Astrocyte (in vitro differentiated cells and primary cell): Measurements from ENCODE around the gene FAM229A.

ENCODE experiments used
- EZH2 ChIP-seq: IDR thresholded peaks from 2 replicates; pipeline ENCODE4 v1.6.1; 2012; ENCODE audit warnings: mild to moderate bottlenecking, low read length, inconsistent platforms; ENCODE audit not compliant: insufficient read depth
- TF ChIP-seq, protein P1 (sequence below): IDR thresholded peaks from 2 replicates; pipeline ENCODE4 v1.5.1; 2011; ENCODE audit warnings: low read depth, mild to moderate bottlenecking, inconsistent platforms, low read length, moderate library complexity; ENCODE audit not compliant: insufficient read depth

DNA sequence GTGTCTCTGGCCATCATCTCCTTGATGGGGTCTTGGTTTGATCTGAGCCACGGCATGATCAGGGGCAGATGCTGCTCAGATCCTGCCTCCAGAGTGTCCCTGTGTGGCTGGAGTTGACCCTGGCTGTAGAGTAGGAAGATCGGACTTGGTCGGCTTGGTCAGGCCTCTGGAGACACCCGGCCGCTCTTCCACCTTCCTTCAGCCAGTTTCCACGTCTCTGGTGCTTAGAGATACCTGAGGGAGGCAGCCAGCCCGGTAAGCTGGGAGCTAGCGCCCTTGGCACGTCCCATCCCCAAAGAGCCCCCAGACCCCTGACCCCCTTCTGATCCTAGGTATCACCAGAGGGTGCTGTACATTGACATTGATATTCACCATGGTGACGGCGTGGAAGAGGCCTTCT is 35.1 kb downstream of the FAM229A start:
- TF ChIP-seq, protein P1, sequence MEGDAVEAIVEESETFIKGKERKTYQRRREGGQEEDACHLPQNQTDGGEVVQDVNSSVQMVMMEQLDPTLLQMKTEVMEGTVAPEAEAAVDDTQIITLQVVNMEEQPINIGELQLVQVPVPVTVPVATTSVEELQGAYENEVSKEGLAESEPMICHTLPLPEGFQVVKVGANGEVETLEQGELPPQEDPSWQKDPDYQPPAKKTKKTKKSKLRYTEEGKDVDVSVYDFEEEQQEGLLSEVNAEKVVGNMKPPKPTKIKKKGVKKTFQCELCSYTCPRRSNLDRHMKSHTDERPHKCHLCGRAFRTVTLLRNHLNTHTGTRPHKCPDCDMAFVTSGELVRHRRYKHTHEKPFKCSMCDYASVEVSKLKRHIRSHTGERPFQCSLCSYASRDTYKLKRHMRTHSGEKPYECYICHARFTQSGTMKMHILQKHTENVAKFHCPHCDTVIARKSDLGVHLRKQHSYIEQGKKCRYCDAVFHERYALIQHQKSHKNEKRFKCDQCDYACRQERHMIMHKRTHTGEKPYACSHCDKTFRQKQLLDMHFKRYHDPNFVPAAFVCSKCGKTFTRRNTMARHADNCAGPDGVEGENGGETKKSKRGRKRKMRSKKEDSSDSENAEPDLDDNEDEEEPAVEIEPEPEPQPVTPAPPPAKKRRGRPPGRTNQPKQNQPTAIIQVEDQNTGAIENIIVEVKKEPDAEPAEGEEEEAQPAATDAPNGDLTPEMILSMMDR, result no peak
- TF ChIP-seq EZH2, result no peak
